Measurements from ENCODE around the gene ANKRD10. TPM values are rescaled to one million over a fixed set of nuclear protein-coding genes. Genes with fewer than 3 reads are reported as not detected.

ANKRD10 gene
- total RNA-seq, 3 donors from 2014 or later, result 52.4 to 72.4 (median 66.4) TPM

DNA sequence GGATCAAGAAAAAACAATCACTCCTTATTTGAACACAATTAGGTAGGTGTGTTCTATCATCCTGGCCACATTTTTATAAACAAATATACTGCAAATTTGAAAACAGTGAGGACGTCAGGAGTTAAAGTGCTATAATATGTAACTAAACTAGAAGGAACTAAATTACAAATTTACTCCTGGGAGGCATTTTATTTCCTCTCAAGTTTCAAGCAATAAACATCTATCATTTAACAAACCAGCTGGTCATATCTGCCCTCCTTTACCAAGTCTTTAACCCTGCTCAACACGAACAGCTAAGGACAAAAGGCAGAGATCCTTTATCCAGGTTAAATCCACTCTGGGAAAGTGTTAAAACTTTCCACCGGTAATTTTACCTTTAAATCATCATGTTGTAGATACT, 26.5 kb downstream of the ANKRD10 start:
- no peaks in the 10 kb centered on the region for H3K4me1 Mint-ChIP-seq (ENCODE audit: low read depth)
- no peaks in the 10 kb centered on the region for H3K27me3 Mint-ChIP-seq (ENCODE audit: low read depth)
- H3K36me3 Mint-ChIP-seq (ENCODE audit: insufficient read depth), result peaks cover 11% of the 10 kb centered on the region
- no peak overlapping the region for H3K4me3 Mint-ChIP-seq
- DNase-seq (no peak), ATAC-seq (no peak)
- no peaks in the 10 kb centered on the region for H3K9me3 Mint-ChIP-seq

DNA sequence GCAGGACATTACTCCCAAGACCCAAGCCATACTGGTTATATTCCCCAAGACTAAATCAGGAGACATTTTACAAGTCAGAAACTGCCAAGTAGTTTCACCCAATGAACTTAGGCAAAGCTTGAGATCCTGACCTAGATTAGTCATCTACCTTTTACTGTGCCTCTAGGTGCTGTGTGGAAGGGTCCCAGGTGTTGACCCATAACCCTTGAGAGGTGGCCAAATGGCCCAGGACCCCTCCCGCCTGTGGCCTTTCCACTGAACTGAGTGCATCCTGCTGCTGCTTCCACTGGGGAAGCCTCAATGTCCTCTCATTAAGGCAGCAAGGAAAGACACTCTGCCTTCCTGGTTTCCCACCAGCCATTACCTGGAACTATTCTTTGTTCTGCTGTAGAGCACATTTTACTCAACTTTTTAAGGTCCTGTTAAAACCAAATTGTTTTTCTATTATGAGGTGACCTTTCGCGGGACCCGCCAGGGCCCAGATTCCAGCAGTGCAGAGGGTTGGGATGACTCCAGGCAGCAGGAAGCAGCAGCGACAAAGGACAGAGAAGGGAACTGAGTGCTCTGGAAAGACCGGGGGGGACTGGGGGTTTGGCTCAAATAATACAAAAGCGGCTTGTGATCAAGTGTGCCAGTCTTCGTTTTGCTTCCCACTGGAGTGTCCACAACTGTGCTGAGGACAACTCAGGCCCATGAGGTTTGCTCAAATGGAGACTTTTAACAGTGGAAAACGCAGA, 27.1 kb downstream of the ANKRD10 start:
- H3K4me1 Mint-ChIP-seq (ENCODE audit: low read depth), result peaks cover 3% of the 10 kb centered on the region
- H3K9me3 Mint-ChIP-seq, result no peaks in the 10 kb centered on the region
- ATAC-seq (peak; percentile 10 to 43), DNase-seq (no peak)
- H3K27me3 Mint-ChIP-seq (ENCODE audit: low read depth), result no peaks in the 10 kb centered on the region
- peaks cover 7% of the 10 kb centered on the region for H3K36me3 Mint-ChIP-seq (ENCODE audit: insufficient read depth)
- H3K4me3 Mint-ChIP-seq, result no peak overlapping the region

DNA sequence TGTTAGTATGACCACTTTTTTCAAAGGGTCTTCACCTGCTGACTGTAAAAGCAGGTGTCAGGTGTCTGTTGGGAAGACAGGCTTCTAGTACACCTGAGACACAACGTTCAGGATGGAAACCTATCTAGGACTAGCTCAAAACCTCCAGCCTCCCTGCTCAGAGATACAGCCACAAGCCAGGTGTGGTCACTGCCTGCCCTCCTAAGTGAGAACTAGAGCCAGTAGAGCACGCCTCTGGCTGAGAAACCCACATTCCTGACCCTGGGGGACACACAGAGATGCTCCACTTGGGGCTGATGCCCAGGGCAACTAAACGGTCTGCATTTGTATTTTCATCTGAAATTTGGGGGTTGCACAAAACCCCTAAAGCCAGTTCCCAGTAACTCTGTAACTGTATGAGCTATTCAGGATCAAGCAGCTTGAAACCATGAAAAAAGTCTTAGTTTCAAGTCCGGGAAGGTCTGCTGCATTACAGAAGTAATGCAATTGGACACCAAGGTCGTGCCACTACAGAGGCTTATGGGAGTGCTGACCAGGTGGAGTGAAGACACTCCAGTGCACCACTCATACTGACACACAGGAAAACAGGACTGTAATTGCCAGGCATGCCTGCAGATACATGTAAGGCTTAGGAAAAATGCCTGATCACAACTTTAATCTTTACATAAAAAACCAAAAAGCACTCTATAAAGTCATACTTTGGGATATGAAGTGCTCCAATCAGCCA, 27.8 kb downstream of the ANKRD10 start:
- peaks cover 3% of the 10 kb centered on the region for H3K4me1 Mint-ChIP-seq (ENCODE audit: low read depth)
- H3K9me3 Mint-ChIP-seq, result no peaks in the 10 kb centered on the region
- no peak overlapping the region for H3K4me3 Mint-ChIP-seq
- H3K27me3 Mint-ChIP-seq (ENCODE audit: low read depth), result no peaks in the 10 kb centered on the region
- DNase-seq (no peak), ATAC-seq (no peak)
- peaks cover 3% of the 10 kb centered on the region for H3K36me3 Mint-ChIP-seq (ENCODE audit: insufficient read depth)

DNA sequence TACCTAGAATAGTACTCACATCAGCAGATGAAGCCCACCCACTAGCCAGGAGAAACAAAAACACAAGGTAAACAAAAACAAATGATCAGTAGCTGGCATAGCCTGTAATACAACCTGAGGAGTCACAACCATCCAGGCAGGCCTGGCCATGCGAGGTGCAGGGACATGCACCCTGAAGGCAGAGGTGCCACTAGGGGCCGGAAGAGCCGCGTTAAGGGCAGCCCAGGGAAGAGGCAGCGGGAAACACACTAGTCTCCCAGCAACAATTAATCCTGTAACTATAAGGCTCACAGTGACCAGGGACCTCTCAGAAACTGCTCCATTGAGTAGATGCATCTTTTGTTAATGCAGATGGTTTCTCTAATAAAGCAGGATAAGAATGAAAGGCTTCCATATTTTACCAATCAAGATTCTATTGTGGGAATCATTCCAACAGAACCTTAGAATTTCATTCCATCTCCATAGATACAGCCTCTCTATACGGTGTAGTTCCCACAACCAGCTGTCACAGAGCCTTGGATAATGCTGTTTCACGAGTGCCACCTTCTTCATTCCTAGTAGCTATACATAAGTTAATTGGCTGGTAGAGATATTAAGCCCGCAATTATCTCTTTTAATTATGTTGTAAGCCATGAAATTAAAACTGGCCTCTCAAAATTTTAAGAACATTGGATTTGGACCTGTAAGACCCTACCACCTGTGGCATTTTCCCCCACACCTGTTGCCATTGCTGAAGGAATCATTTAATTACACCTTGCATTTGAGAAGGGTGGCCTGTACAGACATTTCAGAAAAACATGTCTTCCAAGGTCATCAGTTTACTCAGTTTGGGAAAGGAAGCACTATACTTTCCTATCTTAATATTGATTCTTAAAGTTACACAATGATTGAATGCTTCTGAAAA, 28.7 kb downstream of the ANKRD10 start:
- H3K9me3 Mint-ChIP-seq, result no peaks in the 10 kb centered on the region
- H3K36me3 Mint-ChIP-seq (ENCODE audit: insufficient read depth), result peaks cover 3% of the 10 kb centered on the region
- H3K4me1 Mint-ChIP-seq (ENCODE audit: low read depth), result peaks cover 3% of the 10 kb centered on the region
- DNase-seq, result no peak
- ATAC-seq, result no peak
- no peak overlapping the region for H3K4me3 Mint-ChIP-seq
- no peaks in the 10 kb centered on the region for H3K27me3 Mint-ChIP-seq (ENCODE audit: low read depth)

DNA sequence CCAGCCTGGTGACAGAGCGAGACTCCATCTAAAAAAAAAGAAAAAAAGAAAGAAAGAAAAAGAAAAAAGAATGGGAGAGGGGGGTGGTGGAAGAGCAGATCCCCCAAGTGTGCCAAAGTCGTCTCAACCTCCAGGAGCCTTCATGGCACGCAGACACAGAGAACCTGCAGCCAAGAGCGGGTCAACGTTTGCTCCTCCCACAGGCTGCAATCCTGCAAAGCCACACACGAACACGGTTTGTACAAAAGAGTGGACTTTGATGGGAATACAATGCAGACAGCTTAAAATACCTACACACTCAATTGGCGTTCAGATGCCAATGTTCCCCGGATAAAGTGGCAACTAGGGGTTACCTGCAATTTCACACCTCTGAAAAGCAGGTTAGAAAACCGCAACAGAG, 29.4 kb downstream of the ANKRD10 start:
- H3K36me3 Mint-ChIP-seq (ENCODE audit: insufficient read depth), result peaks cover 4% of the 10 kb centered on the region
- no peaks in the 10 kb centered on the region for H3K9me3 Mint-ChIP-seq
- DNase-seq (no peak), ATAC-seq (no peak)
- H3K27me3 Mint-ChIP-seq (ENCODE audit: low read depth), result no peaks in the 10 kb centered on the region
- H3K4me3 Mint-ChIP-seq, result no peak overlapping the region
- peaks cover 3% of the 10 kb centered on the region for H3K4me1 Mint-ChIP-seq (ENCODE audit: low read depth)

DNA sequence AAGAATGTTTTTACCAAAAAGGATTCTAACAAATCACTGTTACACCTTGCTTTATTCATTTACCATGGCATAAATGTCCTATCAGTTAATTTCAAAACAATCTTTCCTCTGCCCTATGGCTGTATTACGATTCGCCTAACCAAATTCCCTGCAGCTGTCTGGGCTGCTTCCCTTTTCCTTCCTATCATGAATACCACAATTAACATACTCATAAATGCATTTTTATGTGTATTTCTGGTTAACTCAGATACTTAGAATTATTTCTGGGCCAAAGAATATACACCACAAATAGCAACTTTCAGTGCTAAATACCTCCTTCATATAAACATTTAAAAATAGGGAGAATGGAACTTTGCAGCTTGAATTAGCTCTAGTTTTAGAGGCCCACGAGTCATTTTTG, 30.4 kb downstream of the ANKRD10 start:
- DNase-seq (no peak), ATAC-seq (no peak)
- Mint-ChIP-seq H3K4me3 (no peak overlapping the region), H3K4me1 (ENCODE audit: low read depth) (peaks cover 3% of the 10 kb centered on the region), H3K27me3 (ENCODE audit: low read depth) (no peaks in the 10 kb centered on the region), H3K9me3 (no peaks in the 10 kb centered on the region), H3K36me3 (ENCODE audit: insufficient read depth) (peaks cover 5% of the 10 kb centered on the region)

DNA sequence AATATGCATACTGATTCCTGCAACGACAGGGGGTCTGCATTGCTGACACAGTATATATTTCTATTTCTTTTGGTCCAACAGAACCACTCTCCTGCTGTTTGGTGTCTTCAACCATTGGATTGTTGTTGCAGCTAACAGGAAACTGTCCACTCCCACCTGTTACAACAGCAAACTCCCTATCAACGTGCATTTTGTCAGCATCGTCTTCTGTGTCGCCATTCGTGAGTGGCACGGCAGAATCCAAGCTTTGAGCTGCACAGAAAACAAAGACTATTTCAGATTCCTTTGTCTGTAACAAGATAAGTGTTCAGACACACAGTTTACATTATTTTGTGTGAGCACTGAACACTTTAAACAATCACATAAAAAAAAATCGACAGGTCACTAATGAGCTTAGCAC, 31.3 kb downstream of the ANKRD10 start:
- Mint-ChIP-seq H3K4me3 (no peak overlapping the region), H3K4me1 (ENCODE audit: low read depth) (peaks cover 3% of the 10 kb centered on the region), H3K27me3 (ENCODE audit: low read depth) (no peaks in the 10 kb centered on the region), H3K36me3 (ENCODE audit: insufficient read depth) (peaks cover 5% of the 10 kb centered on the region), H3K9me3 (no peaks in the 10 kb centered on the region)
- DNase-seq (no peak), ATAC-seq (no peak)

DNA sequence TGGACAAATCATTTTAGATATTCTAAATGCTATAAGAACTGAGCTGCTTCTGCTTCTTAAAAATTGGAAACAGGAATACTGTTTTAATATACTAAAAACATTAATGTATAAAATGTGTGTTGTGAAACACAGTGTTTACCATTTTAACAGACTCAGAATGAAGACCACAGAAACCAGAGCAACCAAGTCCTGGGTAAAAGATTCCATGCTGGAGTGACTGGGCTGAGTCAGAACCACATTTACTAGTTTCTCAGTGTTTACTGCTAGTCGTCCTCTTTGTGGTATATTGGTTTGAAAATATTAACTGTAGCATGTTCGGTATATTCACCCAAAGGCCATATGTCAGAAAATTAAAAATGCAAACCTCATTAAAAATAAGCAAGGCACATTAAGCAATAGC, 31.9 kb downstream of the ANKRD10 start:
- no peaks in the 10 kb centered on the region for H3K27me3 Mint-ChIP-seq (ENCODE audit: low read depth)

DNA sequence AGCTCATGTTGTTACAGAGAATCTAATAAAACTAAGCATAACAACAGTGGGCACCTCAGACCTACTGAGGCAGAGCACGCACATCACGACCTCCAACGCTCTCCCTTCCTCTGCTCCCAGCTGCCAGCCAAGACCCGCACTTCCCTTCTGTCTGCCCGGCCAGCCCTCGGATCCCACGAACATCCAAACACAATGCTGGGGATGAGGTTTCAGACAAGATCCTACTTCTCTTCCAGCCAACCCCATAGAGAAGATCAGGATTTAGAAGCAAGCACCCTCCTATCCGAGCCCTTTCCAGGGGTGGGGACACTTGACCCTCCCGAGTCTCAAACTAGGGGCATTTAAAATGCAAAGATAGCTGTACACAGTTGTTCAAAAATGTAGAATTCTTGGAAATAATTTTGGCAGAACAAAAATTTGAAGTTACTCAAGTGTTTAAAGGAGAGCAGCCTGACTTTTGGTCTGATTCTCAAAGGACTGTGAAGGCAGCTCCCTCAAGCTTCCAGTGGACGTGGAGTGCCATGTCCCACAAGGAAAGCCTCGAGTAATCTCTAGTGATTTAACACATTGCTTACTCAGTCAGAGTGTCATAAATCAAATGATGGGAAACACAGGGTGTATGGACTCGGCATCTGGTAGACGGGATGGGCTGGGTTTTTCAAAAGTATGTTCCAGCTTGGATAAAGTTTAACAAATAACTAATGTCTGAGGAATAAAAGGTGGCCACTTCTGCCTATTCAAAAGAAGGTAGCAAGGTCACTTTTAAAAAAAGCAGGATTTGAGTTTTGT, 32.8 kb downstream of the ANKRD10 start:
- Mint-ChIP-seq H3K9me3 (no peaks in the 10 kb centered on the region), H3K27me3 (ENCODE audit: low read depth) (no peaks in the 10 kb centered on the region), H3K36me3 (ENCODE audit: insufficient read depth) (peaks cover 8% of the 10 kb centered on the region), H3K4me3 (no peak overlapping the region), H3K4me1 (ENCODE audit: low read depth) (peaks cover 3% of the 10 kb centered on the region)
- ATAC-seq (no peak), DNase-seq (no peak)

More for the DNA sequence above, 31.9 kb downstream of the ANKRD10 start:
- H3K9me3 Mint-ChIP-seq, result no peaks in the 10 kb centered on the region
- ATAC-seq (no peak), DNase-seq (no peak)
- H3K36me3 Mint-ChIP-seq (ENCODE audit: insufficient read depth), result peaks cover 8% of the 10 kb centered on the region
- peaks cover 3% of the 10 kb centered on the region for H3K4me1 Mint-ChIP-seq (ENCODE audit: low read depth)
- H3K4me3 Mint-ChIP-seq, result no peak overlapping the region

DNA sequence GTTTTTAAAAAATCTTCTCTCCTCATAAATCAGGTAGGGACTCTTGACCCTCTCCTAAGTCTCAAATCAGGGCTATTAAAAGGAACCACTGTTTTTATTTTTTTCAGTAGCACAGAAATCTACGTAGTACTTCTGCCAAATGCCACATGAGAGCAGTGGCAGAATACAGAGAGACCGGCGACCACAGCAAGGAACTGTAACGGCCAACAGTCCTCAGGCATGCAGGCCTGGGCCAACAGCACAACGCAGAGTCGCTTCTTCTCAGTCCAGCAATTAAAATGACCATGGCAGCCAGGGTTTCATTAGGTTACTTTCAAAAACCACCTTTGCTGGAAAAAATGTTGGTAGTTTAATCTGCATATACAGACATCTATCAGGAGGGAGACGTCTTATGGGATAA, 34.2 kb downstream of the ANKRD10 start:
- DNase-seq, result no peak
- H3K27me3 Mint-ChIP-seq (ENCODE audit: low read depth), result no peaks in the 10 kb centered on the region
- peaks cover 3% of the 10 kb centered on the region for H3K4me1 Mint-ChIP-seq (ENCODE audit: low read depth)
- peaks cover 9% of the 10 kb centered on the region for H3K36me3 Mint-ChIP-seq (ENCODE audit: insufficient read depth)
- no peak overlapping the region for H3K4me3 Mint-ChIP-seq
- no peak for ATAC-seq
- no peaks in the 10 kb centered on the region for H3K9me3 Mint-ChIP-seq

DNA sequence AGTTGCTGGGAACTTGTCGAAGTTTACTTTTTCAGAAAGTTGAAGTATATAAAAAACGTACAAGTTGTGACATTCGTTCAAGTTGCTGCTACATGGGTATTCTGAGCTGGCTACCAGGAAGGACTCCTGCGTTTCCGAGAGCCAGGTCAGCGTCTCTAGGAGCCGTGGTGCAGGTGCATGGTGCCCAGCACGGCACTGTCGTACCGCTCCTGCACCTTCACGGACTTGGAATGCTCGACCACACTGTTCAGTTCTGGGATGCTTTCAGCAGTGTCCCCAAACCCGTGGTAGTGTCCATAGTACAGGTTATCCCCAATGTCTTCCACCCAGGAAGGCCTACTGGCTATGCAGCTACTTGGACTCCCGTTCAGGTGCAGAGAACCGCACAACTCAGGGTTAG, 35.4 kb downstream of the ANKRD10 start:
- peaks cover 8% of the 10 kb centered on the region for H3K36me3 Mint-ChIP-seq (ENCODE audit: insufficient read depth)
- no peak for ATAC-seq

DNA sequence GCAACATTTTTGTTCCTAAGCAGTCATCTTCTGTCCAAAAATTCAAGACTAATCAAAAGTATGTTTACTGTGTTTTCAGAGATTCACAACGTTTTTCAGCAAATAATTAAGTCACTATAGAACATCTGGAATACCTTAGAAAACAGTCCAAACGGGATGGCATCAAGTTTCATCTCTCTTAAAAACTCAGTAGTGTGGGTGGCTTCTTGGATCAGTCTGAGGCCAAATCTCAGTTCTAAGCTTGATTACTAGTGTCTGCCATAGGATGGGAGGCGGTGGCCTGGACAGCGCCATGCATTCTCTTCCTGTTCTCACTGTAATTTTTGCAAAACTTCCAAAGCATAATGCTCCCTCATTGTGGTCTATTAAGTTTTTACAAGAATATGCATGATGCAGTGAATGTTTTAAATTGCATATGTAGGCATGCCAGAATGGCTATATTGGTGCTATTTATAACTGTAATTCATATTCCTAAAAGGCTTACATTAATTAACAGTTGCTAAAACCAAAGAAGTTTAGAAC, 37.1 kb downstream of the ANKRD10 start:
- ATAC-seq (no peak), DNase-seq (no peak)
- peaks cover 8% of the 10 kb centered on the region for H3K36me3 Mint-ChIP-seq (ENCODE audit: insufficient read depth)
- H3K9me3 Mint-ChIP-seq, result no peaks in the 10 kb centered on the region
- H3K4me1 Mint-ChIP-seq (ENCODE audit: low read depth), result peaks cover 6% of the 10 kb centered on the region
- peaks cover 8% of the 10 kb centered on the region for H3K27me3 Mint-ChIP-seq (ENCODE audit: low read depth)
- H3K4me3 Mint-ChIP-seq, result no peak overlapping the region

More for the DNA sequence above, 35.4 kb downstream of the ANKRD10 start:
- H3K9me3 Mint-ChIP-seq, result no peaks in the 10 kb centered on the region
- H3K4me3 Mint-ChIP-seq, result no peak overlapping the region
- DNase-seq, result no peak
- peaks cover 4% of the 10 kb centered on the region for H3K27me3 Mint-ChIP-seq (ENCODE audit: low read depth)
- H3K4me1 Mint-ChIP-seq (ENCODE audit: low read depth), result peaks cover 9% of the 10 kb centered on the region

DNA sequence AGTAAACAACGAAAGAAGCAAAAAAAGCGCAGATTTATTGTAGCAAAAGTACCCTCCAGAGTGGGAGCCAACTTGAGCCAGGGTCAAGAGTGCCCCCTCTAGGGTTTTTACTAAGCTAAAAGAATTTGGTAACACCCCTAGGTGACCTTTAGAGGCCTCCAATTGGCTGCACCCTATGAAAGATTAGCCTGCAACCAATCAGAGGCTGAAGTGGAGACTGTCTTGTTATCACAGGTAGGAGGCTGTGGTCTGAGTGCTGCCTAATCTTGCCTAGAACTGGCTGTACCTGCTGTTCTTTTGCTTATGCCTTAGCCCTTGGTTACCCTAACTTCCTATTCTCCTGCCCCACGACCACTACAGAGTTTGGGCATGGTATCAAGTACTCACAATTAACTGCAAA, 38.3 kb downstream of the ANKRD10 start:
- Mint-ChIP-seq H3K36me3 (ENCODE audit: insufficient read depth) (peaks cover 8% of the 10 kb centered on the region), H3K27me3 (ENCODE audit: low read depth) (peaks cover 9% of the 10 kb centered on the region), H3K4me1 (ENCODE audit: low read depth) (peaks cover 6% of the 10 kb centered on the region), H3K9me3 (no peaks in the 10 kb centered on the region), H3K4me3 (no peak overlapping the region)
- no peak for ATAC-seq
- DNase-seq, result no peak
